HG02678 (cell line): ENCODE results near the gene CHSY1.

Experiments used
- ATAC-seq: cut with Tn5 transposase; IDR thresholded peaks from one replicate; pipeline ENCODE4 v1.9.1; 2021; ENCODE audit warnings: mild to moderate bottlenecking, moderate library complexity; ENCODE audit not compliant: unreplicated experiment

The CHSY1 gene

GRCh38 chr15:101213570-101213969 lies 38.3 kb downstream of the CHSY1 start:
- no peak for ATAC-seq

DNA sequence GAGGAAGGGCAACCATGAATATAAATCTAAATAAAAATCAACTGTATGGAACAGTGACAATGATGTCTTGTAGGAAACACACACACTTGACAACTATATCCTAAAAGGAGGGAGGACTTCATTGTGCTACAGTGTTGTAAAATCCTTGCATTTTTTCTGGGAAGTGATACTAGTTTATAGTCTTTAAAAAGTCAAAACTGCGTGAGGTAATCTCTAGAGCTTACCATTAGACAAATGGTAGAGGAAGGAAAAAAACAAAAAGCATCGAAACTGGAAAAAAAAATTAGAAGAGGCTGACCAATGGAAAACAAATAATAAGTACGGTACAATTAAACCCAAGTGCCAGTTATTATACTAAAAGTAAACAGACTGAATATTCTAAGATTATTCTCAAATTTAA lies 38.7 kb downstream of the CHSY1 start:
- ATAC-seq = no peak

GRCh38 chr15:101211897-101212296 lies 40.0 kb downstream of the CHSY1 start:
- ATAC-seq = no peak

GRCh38 chr15:101210466-101210865 lies 41.4 kb downstream of the CHSY1 start:
- no peak for ATAC-seq

DNA sequence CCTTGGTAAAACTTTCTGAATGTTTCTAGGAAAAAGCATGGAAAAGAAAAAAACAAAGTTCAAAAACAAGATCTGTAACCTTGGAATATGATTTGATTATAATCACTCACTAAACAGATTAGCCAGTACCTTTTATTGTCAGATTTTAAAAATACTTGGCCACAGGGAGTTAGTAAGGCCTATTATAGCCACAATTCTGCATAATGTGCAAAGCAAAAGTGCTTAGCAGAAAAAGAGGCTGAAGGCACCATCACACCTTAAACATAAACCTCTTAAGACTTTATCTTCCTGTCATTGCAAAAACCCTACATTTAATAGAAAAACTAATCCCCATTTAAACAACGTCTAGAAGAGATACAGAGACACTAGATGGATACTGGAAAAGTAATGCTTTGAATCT lies 41.8 kb downstream of the CHSY1 start:
- no peak for ATAC-seq

GRCh38 chr15:101209285-101209845 lies 42.5 kb downstream of the CHSY1 start:
- ATAC-seq = no peak

- ATAC-seq = no peak
Measured at GRCh38 chr15:101207867-101208288, 44.0 kb downstream of the CHSY1 start.

- ATAC-seq = no peak
Measured at GRCh38 chr15:101206176-101206591, 45.7 kb downstream of the CHSY1 start.

DNA sequence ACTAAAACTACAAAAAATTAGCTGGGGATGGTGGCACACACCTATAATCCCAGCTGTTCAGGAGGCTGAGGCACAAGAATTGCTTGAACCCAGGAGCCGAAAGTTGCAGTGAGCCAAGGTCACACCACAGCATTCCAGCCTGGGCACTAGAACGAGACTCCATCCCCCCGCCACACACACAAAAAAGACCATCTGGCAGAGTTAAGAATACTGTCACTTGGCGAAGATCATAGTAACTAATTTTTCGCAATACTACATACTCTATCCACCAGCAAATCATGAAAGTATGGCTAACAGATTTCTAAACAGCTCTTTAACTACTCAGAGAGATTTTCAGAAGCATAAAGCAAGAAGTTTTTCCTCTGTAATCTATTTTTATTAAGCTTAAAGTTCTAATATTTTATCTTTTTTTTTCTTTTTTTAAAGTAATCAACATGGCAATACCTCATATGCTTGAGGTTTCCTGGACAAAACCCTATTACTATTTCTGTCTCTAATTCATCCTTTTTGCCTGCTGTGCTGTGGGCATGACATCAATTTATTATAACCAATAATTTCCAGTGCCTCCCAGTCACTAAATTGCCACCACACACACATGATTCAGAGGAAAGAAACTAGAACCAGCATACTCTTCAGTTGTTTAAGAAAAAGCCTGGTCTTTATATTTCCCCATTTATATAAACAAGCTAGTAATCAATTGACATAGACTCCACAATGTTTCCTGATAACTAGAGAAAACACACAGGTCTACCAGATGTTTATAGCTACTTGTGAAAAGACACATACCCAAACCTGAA lies 46.9 kb downstream of the CHSY1 start:
- no peak for ATAC-seq

GRCh38 chr15:101203607-101204189 lies 48.1 kb downstream of the CHSY1 start:
- ATAC-seq = no peak

GRCh38 chr15:101203029-101203573 lies 48.7 kb downstream of the CHSY1 start:
- no peak for ATAC-seq

- ATAC-seq = no peak
Measured at GRCh38 chr15:101201411-101202174, 50.3 kb downstream of the CHSY1 start.

- no peak for ATAC-seq
Measured at GRCh38 chr15:101200181-101200580, 51.7 kb downstream of the CHSY1 start.

- no peak for ATAC-seq
Measured at GRCh38 chr15:101198800-101199199, 53.0 kb downstream of the CHSY1 start.

GRCh38 chr15:101198031-101198575 lies 53.7 kb downstream of the CHSY1 start:
- no peak for ATAC-seq

DNA sequence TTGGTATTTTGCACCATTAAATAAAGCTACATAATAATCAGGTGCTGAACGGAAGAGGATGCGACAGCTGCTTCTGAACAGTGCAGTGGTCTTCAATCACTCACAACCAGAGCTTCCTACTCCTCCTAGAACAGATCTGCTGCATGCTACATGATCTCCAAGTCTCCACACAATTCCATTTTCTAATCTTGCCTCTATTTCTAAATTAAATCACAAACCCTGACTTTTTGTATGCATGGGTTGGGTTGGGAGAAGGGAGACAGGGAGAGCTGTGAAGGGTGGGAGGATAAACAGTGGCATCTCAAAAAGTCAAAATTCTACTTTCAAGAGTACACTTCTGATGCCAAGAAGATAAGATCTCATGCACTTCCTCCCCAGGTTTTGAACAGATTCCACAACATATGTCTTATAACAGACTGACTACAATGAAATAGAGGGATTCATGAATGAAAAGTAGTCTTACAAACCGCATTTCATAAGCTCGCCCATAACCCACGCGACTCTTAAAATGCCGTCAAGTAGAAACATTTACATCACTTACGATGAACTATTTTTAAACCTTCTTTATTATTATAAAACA lies 57.2 kb downstream of the CHSY1 start:
- no peak for ATAC-seq

DNA sequence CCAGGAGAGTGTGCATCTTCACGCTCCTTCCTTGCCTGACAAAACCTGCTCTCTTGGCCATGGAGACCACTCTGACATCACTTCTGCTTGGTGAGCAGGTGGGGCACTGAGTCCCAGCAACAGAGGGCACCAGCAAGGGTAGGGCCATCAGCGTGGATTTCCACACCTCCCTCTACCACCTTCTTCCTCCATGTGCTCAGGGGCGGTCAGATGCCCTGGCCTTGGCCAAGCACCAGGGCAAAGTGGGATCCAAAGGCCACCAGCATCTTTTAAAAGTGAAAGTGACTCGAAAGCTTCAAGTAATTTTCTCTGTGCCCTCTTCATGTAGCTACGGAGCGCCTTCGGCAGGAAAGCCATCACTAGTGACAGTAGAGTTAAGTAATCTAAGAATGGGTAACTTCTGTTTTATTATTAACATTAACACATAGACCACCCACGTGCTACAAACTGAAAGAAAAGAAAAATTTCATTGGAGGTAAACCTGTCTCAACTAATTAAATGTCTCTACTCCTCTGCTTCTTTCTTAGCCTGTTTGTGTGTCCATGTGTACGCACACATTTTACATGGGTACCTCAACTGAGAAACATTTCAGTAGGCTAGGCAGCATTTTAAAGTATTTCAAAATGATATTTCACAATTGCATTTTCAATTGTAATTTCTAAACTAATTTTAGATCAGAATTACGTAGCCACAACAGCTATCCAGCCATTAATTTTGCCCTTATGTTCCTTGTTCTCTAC lies 57.9 kb downstream of the CHSY1 start:
- no peak for ATAC-seq

GRCh38 chr15:101193120-101193644 lies 58.7 kb downstream of the CHSY1 start:
- ATAC-seq = no peak

- no peak for ATAC-seq
Measured at GRCh38 chr15:101192081-101192480, 59.8 kb downstream of the CHSY1 start.

DNA sequence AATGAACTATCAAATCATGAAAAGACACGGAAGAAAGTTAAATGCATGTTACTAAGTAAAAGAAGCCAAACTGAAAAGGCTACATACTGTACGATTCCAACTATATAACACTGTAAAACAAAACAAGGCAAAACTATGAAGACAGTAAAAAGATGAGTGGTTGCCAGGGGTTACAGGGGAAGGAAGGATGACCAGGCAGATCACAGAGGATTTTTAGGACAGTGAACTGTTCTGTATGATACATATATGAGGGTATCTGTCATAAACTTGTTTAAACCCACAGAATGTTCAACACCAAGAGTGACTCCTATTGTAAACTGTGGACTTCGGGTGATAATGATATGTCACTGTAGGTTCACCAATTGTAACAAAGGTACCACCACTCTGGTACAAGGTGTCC lies 60.6 kb downstream of the CHSY1 start:
- no peak for ATAC-seq
